ENCODE measurements around the gene FASLG. TPM values are rescaled to one million over a fixed set of nuclear protein-coding genes. Genes with fewer than 3 reads are reported as not detected.

FASLG gene
- total RNA-seq, 4 donors from 2014 or later = 0.68 to 2.2 TPM; not detected in 2

DNA sequence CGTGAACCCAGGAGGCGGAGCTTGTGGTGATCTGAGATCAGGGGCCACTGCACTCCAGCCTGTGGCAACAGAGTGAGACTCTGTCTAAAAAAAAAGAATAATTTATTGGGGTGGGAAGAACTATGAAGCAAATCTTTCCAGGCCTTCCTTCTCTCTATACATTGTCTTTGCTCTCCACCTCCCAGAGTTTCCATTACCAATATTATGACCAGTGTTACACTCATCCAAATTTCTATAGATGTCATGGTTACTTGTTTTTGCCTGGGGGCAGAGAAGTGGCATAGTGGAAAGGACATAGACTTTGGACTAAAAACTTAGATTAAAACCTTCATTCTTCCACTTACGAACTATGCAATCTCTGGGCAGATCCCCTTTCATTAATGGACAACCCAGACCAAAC lies 10.1 kb downstream of the FASLG start:
- no peak for TF ChIP-seq EP300 (IDR thresholded peaks at IDR 0.05; ENCODE audit: low read depth)
- no peak for TF ChIP-seq POLR2A (IDR thresholded peaks at IDR 0.05)
- TF ChIP-seq POLR2AphosphoS5 (IDR thresholded peaks at IDR 0.05) = no peak
- TF ChIP-seq, protein P1, sequence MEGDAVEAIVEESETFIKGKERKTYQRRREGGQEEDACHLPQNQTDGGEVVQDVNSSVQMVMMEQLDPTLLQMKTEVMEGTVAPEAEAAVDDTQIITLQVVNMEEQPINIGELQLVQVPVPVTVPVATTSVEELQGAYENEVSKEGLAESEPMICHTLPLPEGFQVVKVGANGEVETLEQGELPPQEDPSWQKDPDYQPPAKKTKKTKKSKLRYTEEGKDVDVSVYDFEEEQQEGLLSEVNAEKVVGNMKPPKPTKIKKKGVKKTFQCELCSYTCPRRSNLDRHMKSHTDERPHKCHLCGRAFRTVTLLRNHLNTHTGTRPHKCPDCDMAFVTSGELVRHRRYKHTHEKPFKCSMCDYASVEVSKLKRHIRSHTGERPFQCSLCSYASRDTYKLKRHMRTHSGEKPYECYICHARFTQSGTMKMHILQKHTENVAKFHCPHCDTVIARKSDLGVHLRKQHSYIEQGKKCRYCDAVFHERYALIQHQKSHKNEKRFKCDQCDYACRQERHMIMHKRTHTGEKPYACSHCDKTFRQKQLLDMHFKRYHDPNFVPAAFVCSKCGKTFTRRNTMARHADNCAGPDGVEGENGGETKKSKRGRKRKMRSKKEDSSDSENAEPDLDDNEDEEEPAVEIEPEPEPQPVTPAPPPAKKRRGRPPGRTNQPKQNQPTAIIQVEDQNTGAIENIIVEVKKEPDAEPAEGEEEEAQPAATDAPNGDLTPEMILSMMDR (IDR thresholded peaks at IDR 0.05) = no peak
- H3K36me3 ChIP-seq = no peaks in the 10 kb centered on the region
- no peaks in the 10 kb centered on the region for H3K9me3 ChIP-seq
- intact Hi-C loops (cut with DNase I; ENCODE audit: low total_unique reads) (no loop called here), in situ Hi-C loops (cut with MboI; ENCODE audit: low pct_ligation_motif_present in 1 of 4, low pct_unique_long_range_greater_than_20kb in 1 of 4, low sequenced_read_pairs in 3 of 4) (no loop called here)
- H3K27ac ChIP-seq = no peak overlapping the region
- DNase-seq = no peak
- 80 to 94% methylated on average over 1 to 3 of the region's 3 CpGs for WGBS, 2 donors (ENCODE audit: low coverage in 1 of 2)
- H3K27me3 ChIP-seq = no peaks in the 10 kb centered on the region
- no peak overlapping the region for H3K4me3 ChIP-seq
- H3K4me1 ChIP-seq = no peaks in the 10 kb centered on the region

DNA sequence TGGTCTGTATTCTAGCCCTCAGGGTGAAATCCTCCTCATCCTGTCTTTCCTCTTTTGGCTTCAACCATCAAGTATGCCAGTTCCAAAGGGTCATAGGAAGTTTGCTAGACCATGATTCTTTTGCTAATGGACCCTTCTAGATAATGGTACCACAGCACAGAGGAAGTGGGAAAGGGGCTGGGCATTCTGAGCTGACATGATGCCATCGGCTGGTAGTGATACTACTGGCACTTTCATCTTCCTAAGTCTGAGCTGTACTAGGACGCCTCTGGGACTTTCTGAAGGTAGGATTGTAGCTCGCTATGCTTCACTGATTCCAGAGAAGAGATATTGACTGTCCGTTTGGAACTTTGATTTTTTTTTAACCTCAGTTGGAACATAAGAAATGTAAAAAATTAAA lies 11.4 kb downstream of the FASLG start:
- TF ChIP-seq, protein P1 (IDR thresholded peaks at IDR 0.05) = no peak
- TF ChIP-seq POLR2AphosphoS5 (IDR thresholded peaks at IDR 0.05) (no peak), POLR2A (IDR thresholded peaks at IDR 0.05) (no peak)
- H3K9me3 ChIP-seq = no peaks in the 10 kb centered on the region
- DNase-seq = no peak
- in situ Hi-C loops (cut with MboI; ENCODE audit: low pct_ligation_motif_present in 1 of 4, low pct_unique_long_range_greater_than_20kb in 1 of 4, low sequenced_read_pairs in 3 of 4) = no loop called here
- WGBS, 2 donors (ENCODE audit: low coverage in 1 of 2) = 70 to 71% methylated on average over 1 to 4 of the region's 4 CpGs
- intact Hi-C loops (cut with DNase I; ENCODE audit: low total_unique reads) = no loop called here
- no peaks in the 10 kb centered on the region for H3K36me3 ChIP-seq
- H3K27ac ChIP-seq = no peak overlapping the region
- no peaks in the 10 kb centered on the region for H3K27me3 ChIP-seq
- no peak overlapping the region for H3K4me3 ChIP-seq
- H3K4me1 ChIP-seq = no peaks in the 10 kb centered on the region

DNA sequence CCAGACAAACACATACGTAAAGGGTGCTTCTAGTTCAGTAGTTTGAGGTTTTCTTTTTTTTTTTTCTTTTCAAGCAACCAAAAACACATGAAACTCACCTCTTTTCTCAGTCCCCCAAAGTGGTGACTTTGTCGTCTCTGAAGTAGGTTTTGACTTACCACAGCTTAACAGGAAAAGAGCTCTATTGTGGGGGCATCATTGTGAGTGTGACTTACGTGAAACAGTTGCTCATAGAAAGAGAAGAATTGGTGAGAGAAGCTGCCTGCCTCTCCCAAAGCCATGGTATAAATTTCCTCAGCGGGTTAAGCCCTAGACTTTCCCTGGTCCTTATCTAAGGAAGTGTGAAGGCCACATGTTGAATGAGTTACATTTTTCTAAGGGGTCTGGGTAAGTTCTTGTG lies 11.9 kb downstream of the FASLG start:
- Histone ChIP-seq H3K36me3 (no peaks in the 10 kb centered on the region), H3K4me1 (no peaks in the 10 kb centered on the region), H3K9me3 (no peaks in the 10 kb centered on the region), H3K4me3 (no peak overlapping the region), H3K27ac (no peak overlapping the region), H3K27me3 (no peaks in the 10 kb centered on the region)
- DNase-seq = no peak
- intact Hi-C loops (cut with DNase I; ENCODE audit: low total_unique reads) (no loop called here), in situ Hi-C loops (cut with MboI; ENCODE audit: low pct_ligation_motif_present in 1 of 4, low pct_unique_long_range_greater_than_20kb in 1 of 4, low sequenced_read_pairs in 3 of 4) (no loop called here)
- WGBS, 2 donors (ENCODE audit: low coverage in 1 of 2) = 52 to 58% methylated on average over 4 of the region's 4 CpGs
- TF ChIP-seq, protein P1 (IDR thresholded peaks at IDR 0.05) = no peak
- TF ChIP-seq EP300 (IDR thresholded peaks at IDR 0.05; ENCODE audit: low read depth) = no peak
- TF ChIP-seq POLR2AphosphoS5 (IDR thresholded peaks at IDR 0.05) = no peak
- TF ChIP-seq POLR2A (IDR thresholded peaks at IDR 0.05) = no peak

DNA sequence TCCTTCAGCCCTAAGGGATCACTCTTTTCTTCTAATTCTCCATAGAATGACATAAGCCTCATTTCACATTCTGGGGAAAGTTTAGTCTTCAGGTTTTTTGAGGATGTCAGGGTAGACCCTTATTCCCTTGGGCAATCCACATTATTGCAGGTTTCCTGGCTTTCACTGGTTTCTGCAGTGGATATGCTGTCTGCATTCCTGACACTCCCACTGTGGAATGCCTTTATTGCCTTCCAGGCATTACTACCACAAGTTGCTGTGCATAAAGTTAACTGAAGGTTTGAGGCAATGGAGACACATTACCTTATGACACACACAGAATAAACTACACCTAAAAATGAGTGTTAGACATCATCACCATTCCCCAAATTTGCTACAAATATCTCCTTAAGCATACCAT lies 12.7 kb downstream of the FASLG start:
- TF ChIP-seq, protein P1 (IDR thresholded peaks at IDR 0.05) = no peak
- TF ChIP-seq POLR2AphosphoS5 (IDR thresholded peaks at IDR 0.05) (no peak), POLR2A (IDR thresholded peaks at IDR 0.05) (no peak), EP300 (IDR thresholded peaks at IDR 0.05; ENCODE audit: low read depth) (no peak)
- in situ Hi-C loops (cut with MboI; ENCODE audit: low pct_ligation_motif_present in 1 of 4, low pct_unique_long_range_greater_than_20kb in 1 of 4, low sequenced_read_pairs in 3 of 4) = no loop called here
- H3K36me3 ChIP-seq = no peaks in the 10 kb centered on the region

More for the DNA sequence above, 12.7 kb downstream of the FASLG start:
- intact Hi-C loops (cut with DNase I; ENCODE audit: low total_unique reads) = no loop called here
- H3K9me3 ChIP-seq = no peaks in the 10 kb centered on the region
- no peak overlapping the region for H3K4me3 ChIP-seq
- no peak for DNase-seq
- H3K27ac ChIP-seq = no peak overlapping the region
- H3K27me3 ChIP-seq = no peaks in the 10 kb centered on the region
- no peaks in the 10 kb centered on the region for H3K4me1 ChIP-seq
